Uterus (tissue), 4 donors: ENCODE data around the gene B4GALNT2. TPM values are rescaled to one million over a fixed set of nuclear protein-coding genes. Genes with fewer than 3 reads are reported as not detected.
"Not testable (repeated sequence)": the region's sequence is repeated elsewhere in the genome, so short reads cannot be mapped to it uniquely, and the experiment has no call there.

Experiments
- DNase-seq, 2 donors: peaks; one replicate each; pipeline ENCODE4 v3.0.0-alpha.2; 2019 to 2020
- H3K27ac ChIP-seq, 2 donors: fragments of 200-600 bp; sonication (generic); 1 replicate in 1 of 2; 2 replicates in 1 of 2; pipeline ENCODE4 v1.5.1; 2016 to 2018
- H3K27me3 ChIP-seq, 2 donors: fragments of 200-600 bp; sonication (generic); one replicate each; pipeline ENCODE4 v1.5.1; 2018 to 2019; ENCODE audit warnings: control low read depth in 1 of 2
- H3K36me3 ChIP-seq, 2 donors: fragments of 200-600 bp; sonication (generic); one replicate each; pipeline ENCODE4 v1.5.1; 2019; ENCODE audit warnings: control low read depth in 1 of 2
- H3K4me1 ChIP-seq, 2 donors: fragments of 200-600 bp; sonication (generic); one replicate each; pipeline ENCODE4 v1.5.1; 2018 to 2019; ENCODE audit warnings: control low read depth in 1 of 2
- H3K4me3 ChIP-seq, 2 donors: fragments of 200-600 bp; sonication (generic); 1 replicate in 1 of 2; 2 replicates in 1 of 2; pipeline ENCODE4 v1.5.1; 2018 to 2019; ENCODE audit warnings: mild to moderate bottlenecking in 1 of 2
- H3K9me3 ChIP-seq, 2 donors: fragments of 200-600 bp; sonication (generic); one replicate each; pipeline ENCODE4 v1.5.1; 2019; ENCODE audit warnings: control low read depth in 1 of 2
- CTCF ChIP-seq, 4 experiments: fragments of 200-600 bp in 2 of 4; fragments of 450-650 bp in 2 of 4; sonication (generic) in 2 of 4; IDR thresholded peaks; one replicate each; pipeline ENCODE4 v1.5.1; 2016 to 2019; ENCODE audit warnings: antibody characterized with exemption in 4 of 4, mild to moderate bottlenecking in 2 of 4, moderate library complexity in 1 of 4
- POLR2A ChIP-seq, 2 donors: fragments of 450-650 bp; IDR thresholded peaks; one replicate each; pipeline ENCODE4 v1.6.1; 2016; ENCODE audit warnings: antibody characterized with exemption in 2 of 2, mild to moderate bottlenecking in 1 of 2, moderate library complexity in 1 of 2
- intact Hi-C: fragments of 100-400 bp; cut with DNase I; formaldehyde crosslinking; loops from one replicate; pipeline ENCODE4 v1.15.1; 2023; ENCODE audit warnings: low total_unique reads
- total RNA-seq, 4 donors: library from RNA; depleted of rRNA in 3 of 4; stranded (reverse); fragments of >200 nt in 3 of 4; gene quantifications; one replicate each; pipeline versions ENCODE4 v1.1.0 to v1.2.4, GENCODE V29; 2014 to 2023
- donor health status: DM: yes; HTN: yes; CAD: no.

The B4GALNT2 gene
- under 1 TPM in 3 of 4 donors, not detected in 1; under 0.01 to 0.18 (median 0.07) TPM for total RNA-seq

GRCh38 chr17:49132699-49133364 is at the start of gene B4GALNT2:
Gene B4GALNT2, plus strand, starts transcription at chr17:49132769. Its CDS starts 24 bp downstream, at chr17:49132793.
- Histone ChIP-seq H3K4me3 (no peak within 1 kb of the TSS), H3K36me3 (no peaks in the 10 kb centered on the region), H3K27me3 (peaks cover 0 to 12% of the 10 kb centered on the region in 2 donors), H3K27ac (no peak within 1 kb of the TSS), H3K4me1 (peaks cover 0 to 8% of the 10 kb centered on the region in 2 donors), H3K9me3 (no peaks in the 10 kb centered on the region)
- intact Hi-C loops, result no loop called here
- no peak for TF ChIP-seq POLR2A (IDR thresholded peaks at IDR 0.05)
- TF ChIP-seq CTCF (IDR thresholded peaks at IDR 0.05), result no peak
- DNase-seq, result no peak

DNA sequence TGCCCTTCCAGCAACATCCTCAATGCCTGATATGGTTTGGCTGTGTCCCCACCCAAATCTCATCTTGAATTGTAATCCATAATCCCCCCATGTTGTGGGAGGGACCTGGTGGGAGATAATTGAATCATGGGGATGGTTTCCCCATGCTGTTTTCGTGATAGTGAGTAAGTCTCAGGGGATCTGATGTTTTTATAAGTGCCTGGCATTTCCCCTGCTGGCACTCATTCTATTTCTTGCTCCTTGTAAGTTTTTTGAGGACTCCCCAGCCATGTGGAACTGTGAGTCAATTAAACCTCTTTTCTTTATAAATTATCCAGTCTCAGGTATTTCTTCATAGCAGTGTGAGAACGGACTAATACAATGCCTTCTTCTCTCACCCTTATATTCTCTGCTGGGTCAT is 47.5 kb upstream of the B4GALNT2 start:
- H3K4me1 ChIP-seq, H3K27ac ChIP-seq, intact Hi-C loops, H3K9me3 ChIP-seq, H3K4me3 ChIP-seq, H3K36me3 ChIP-seq, H3K27me3 ChIP-seq, DNase-seq: not testable (repeated sequence)

GRCh38 chr17:49085565-49086315 is 46.8 kb upstream of the B4GALNT2 start:
- Histone ChIP-seq H3K36me3 (no peaks in the 10 kb centered on the region), H3K27me3 (no peaks in the 10 kb centered on the region), H3K4me3 (no peak overlapping the region), H3K4me1 (no peaks in the 10 kb centered on the region), H3K27ac (no peak overlapping the region), H3K9me3 (no peaks in the 10 kb centered on the region)
- TF ChIP-seq CTCF (IDR thresholded peaks at IDR 0.05), result no peak
- TF ChIP-seq POLR2A (IDR thresholded peaks at IDR 0.05), result no peak
- DNase-seq, result no peak
- intact Hi-C loops, result no loop called here

DNA sequence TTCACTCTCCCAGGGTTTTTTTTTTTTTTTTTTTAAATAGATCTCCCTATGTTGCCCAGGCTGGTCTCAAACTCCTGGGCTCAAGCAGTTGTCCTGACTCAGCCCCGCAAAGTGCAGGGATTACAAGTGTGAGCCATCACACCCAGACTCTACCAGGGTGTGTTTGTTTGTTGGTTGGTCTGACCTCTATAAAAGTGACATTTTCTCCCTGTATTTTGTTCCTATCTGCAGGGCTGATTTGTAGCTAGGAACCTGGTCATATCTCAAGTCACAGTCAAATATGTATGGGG is 46.3 kb upstream of the B4GALNT2 start:
- Histone ChIP-seq H3K4me3 (no peak overlapping the region), H3K4me1 (no peaks in the 10 kb centered on the region), H3K9me3 (no peaks in the 10 kb centered on the region), H3K36me3 (no peaks in the 10 kb centered on the region), H3K27ac (no peak overlapping the region), H3K27me3 (no peaks in the 10 kb centered on the region)
- intact Hi-C loops, result no loop called here
- no peak for DNase-seq
- TF ChIP-seq CTCF (IDR thresholded peaks at IDR 0.05), result no peak
- no peak for TF ChIP-seq POLR2A (IDR thresholded peaks at IDR 0.05)

DNA sequence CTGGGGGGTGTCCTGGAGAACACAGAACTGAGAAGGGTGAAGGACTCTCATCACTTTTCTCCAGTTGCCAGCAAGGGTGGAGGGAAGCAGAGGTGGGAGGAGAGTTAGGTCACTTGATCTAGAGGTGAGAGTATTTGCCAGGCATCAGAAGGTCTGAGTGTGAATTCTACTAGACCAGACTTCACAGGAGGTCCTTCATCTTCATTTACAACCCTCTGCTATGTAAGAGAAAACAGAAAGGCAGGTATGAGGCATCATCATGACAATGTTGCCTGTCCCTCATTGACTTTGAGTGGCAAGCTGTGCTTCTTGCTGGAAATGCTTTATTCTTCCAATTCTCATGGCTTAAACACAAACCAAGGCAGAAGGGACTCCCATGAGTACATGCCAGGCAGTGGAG is 45.9 kb upstream of the B4GALNT2 start:
- intact Hi-C loops, result no loop called here
- H3K9me3 ChIP-seq, result no peaks in the 10 kb centered on the region
- H3K27me3 ChIP-seq, result no peaks in the 10 kb centered on the region

More for the DNA sequence above, 45.9 kb upstream of the B4GALNT2 start:
- no peak overlapping the region for H3K27ac ChIP-seq
- no peak overlapping the region for H3K4me3 ChIP-seq
- TF ChIP-seq CTCF (IDR thresholded peaks at IDR 0.05) (no peak), POLR2A (IDR thresholded peaks at IDR 0.05) (no peak)
- no peak for DNase-seq
- H3K36me3 ChIP-seq, result no peaks in the 10 kb centered on the region
- H3K4me1 ChIP-seq, result no peaks in the 10 kb centered on the region
